Placental epithelial cell (primary cell): ENCODE data around the gene ELOVL7. TPM values are rescaled to one million over a fixed set of nuclear protein-coding genes. Genes with fewer than 3 reads are reported as not detected.

Experiments used
- total RNA-seq: library from RNA; depleted of rRNA; stranded (reverse); fragments of >200 nt; gene quantifications from 2 replicates; pipeline ENCODE4 v1.2.3, GENCODE V29; 2012

Gene ELOVL7
- 0.79 and 1.5 TPM in 2 replicates for total RNA-seq

GRCh38 chr5:60843936-60844905, at the start of gene ELOVL7:
Gene ELOVL7 (minus strand): TSS chr5:60844269. CDS start chr5:60787397, 56,872 bp downstream.

Other genes with a start within 250 kb of the ELOVL7 start
- gene DEPDC1B, start 144.1 kb downstream of the ELOVL7 start, total RNA-seq, result 3.9 and 4.7 TPM in 2 replicates
- 10.6 and 25.6 TPM in 2 replicates for gene ERCC8, start 100.8 kb upstream of the ELOVL7 start, total RNA-seq
- 6.3 and 11.9 TPM in 2 replicates for gene NDUFAF2, start 100.9 kb upstream of the ELOVL7 start, total RNA-seq